Liver (tissue), 9 donors: ENCODE results near the gene PRKAA1. TPM values are rescaled to one million over a fixed set of nuclear protein-coding genes. Genes with fewer than 3 reads are reported as not detected.
A peak's percentile ranks its signal among the peaks of the same experiment; 100 is the strongest.

Source experiments
- DNase-seq: peaks from one replicate; pipeline ENCODE4 v3.0.0-alpha.2; 2017; ENCODE audit warnings: low spot score
- H3K27ac ChIP-seq, 2 donors: one replicate each; pipeline ENCODE4 v1.7.0; 2013; ENCODE audit warnings: inconsistent platforms in 2 of 2, low read length in 2 of 2, control low read depth in 1 of 2, low read depth in 1 of 2, mild to moderate bottlenecking in 1 of 2
- H3K27me3 ChIP-seq, 4 donors: one replicate each; pipeline versions ENCODE4 v1.6.1 to v1.7.0; 2013; ENCODE audit warnings: low read length in 3 of 4, inconsistent platforms in 1 of 4, mild to moderate bottlenecking in 1 of 4, moderate library complexity in 1 of 4; ENCODE audit not compliant: control insufficient read depth in 4 of 4, insufficient read depth in 4 of 4
- H3K36me3 ChIP-seq, 4 donors: one replicate each; pipeline versions ENCODE4 v1.6.1 to v1.7.0; 2013; ENCODE audit warnings: low read length in 3 of 4, mild to moderate bottlenecking in 3 of 4, low read depth in 1 of 4, moderate library complexity in 1 of 4; ENCODE audit not compliant: control insufficient read depth in 4 of 4, insufficient read depth in 3 of 4
- H3K4me1 ChIP-seq, 4 donors: one replicate each; pipeline versions ENCODE4 v1.6.1 to v1.7.0; 2013; ENCODE audit warnings: low read length in 3 of 4, mild to moderate bottlenecking in 3 of 4, moderate library complexity in 1 of 4; ENCODE audit not compliant: control insufficient read depth in 4 of 4, insufficient read depth in 4 of 4
- H3K4me3 ChIP-seq, 3 donors: one replicate each; pipeline versions ENCODE4 v1.6.1 to v1.7.0; 2013; ENCODE audit warnings: low read length in 3 of 3, control low read depth in 1 of 3, low read depth in 1 of 3, mild to moderate bottlenecking in 1 of 3
- H3K9ac ChIP-seq, 2 donors: one replicate each; pipeline ENCODE4 v1.7.0; 2013; ENCODE audit warnings: low read length in 2 of 2, mild to moderate bottlenecking in 2 of 2, moderate library complexity in 2 of 2, control low read depth in 1 of 2, low read depth in 1 of 2
- H3K9me3 ChIP-seq, 4 donors: one replicate each; pipeline versions ENCODE4 v1.6.1 to v1.7.0; 2013; ENCODE audit warnings: low read length in 3 of 4; ENCODE audit not compliant: control insufficient read depth in 4 of 4
- CTCF ChIP-seq: fragments of 150-350 bp; IDR thresholded peaks from 2 replicates; pipeline ENCODE4 v1.5.1; 2017; ENCODE audit warnings: improper control_type of control experiment, low read depth, low read length; ENCODE audit not compliant: missing input control
- EGR1 ChIP-seq, 2 donors: IDR thresholded peaks; 2 replicates each; pipeline ENCODE4 v1.6.1; 2016 to 2018; ENCODE audit warnings: antibody characterized with exemption in 2 of 2, low read depth in 2 of 2
- FOXA1 ChIP-seq: IDR thresholded peaks from 2 replicates; pipeline ENCODE4 v1.6.1; 2016; ENCODE audit warnings: antibody characterized with exemption
- FOXA2 ChIP-seq: IDR thresholded peaks from 2 replicates; pipeline ENCODE4 v1.6.1; 2016; ENCODE audit warnings: antibody characterized with exemption
- GABPA ChIP-seq, 2 donors: IDR thresholded peaks in 1 of 2; conservative IDR thresholded peaks in 1 of 2; 2 replicates each; pipeline ENCODE4 v1.6.1; 2016; ENCODE audit warnings: antibody characterized with exemption in 2 of 2, mild to moderate bottlenecking in 1 of 2, moderate library complexity in 1 of 2
- HNF4G ChIP-seq: IDR thresholded peaks from 2 replicates; pipeline ENCODE4 v1.6.1; 2016; ENCODE audit warnings: antibody characterized with exemption
- JUND ChIP-seq, 2 donors: IDR thresholded peaks; 2 replicates each; pipeline ENCODE4 v1.6.1; 2016; ENCODE audit warnings: antibody characterized with exemption in 2 of 2
- MAX ChIP-seq: IDR thresholded peaks from 2 replicates; pipeline ENCODE4 v1.6.1; 2016; ENCODE audit warnings: antibody characterized with exemption
- NR2F2 ChIP-seq: IDR thresholded peaks from 2 replicates; pipeline ENCODE4 v1.6.1; 2016; ENCODE audit warnings: antibody characterized with exemption
- RAD21 ChIP-seq, 2 donors: IDR thresholded peaks; 2 replicates each; pipeline ENCODE4 v1.6.1; 2016; ENCODE audit warnings: antibody characterized with exemption in 2 of 2, mild to moderate bottlenecking in 2 of 2
- RXRA ChIP-seq, 2 donors: IDR thresholded peaks; 2 replicates each; pipeline ENCODE4 v1.6.1; 2017 to 2018; ENCODE audit warnings: antibody characterized with exemption in 2 of 2, mild to moderate bottlenecking in 1 of 2
- SP1 ChIP-seq: IDR thresholded peaks from 2 replicates; pipeline ENCODE4 v1.6.1; 2018; ENCODE audit warnings: antibody characterized with exemption, mild to moderate bottlenecking
- TAF1 ChIP-seq: conservative IDR thresholded peaks from 2 replicates; pipeline ENCODE4 v1.6.1; 2016; ENCODE audit warnings: antibody characterized with exemption, mild to moderate bottlenecking
- YY1 ChIP-seq: IDR thresholded peaks from 2 replicates; pipeline ENCODE4 v1.6.1; 2016; ENCODE audit warnings: antibody characterized with exemption, mild to moderate bottlenecking
- WGBS: extraction: QIAGEN DNeasy Blood & Tissue Kit; methylation state at CpG from one replicate; pipeline ENCODE4 v1.1.7; 2013; 5-methylcytosine and 5-hydroxymethylcytosine counted together
- polyA plus RNA-seq, 2 donors: library from polyadenylated mRNA; stranded (reverse) in 1 of 2; unstranded in 1 of 2; fragments of 200-250 nt in 1 of 2; fragments of >200 nt in 1 of 2; fragmentation: Nextera tagmentation in 1 of 2; extraction: Ambion mirVana in 1 of 2; gene quantifications; one replicate each; pipeline versions ENCODE4 v1.2.1 to v1.2.3, GENCODE V29; 2013 to 2015
- total RNA-seq, 2 donors: library from RNA; depleted of rRNA; stranded (reverse); fragments of >200 nt; gene quantifications; one replicate each; pipeline ENCODE4 v1.2.3, GENCODE V29; 2014
- TF ChIP-seq, protein P1 (sequence below): IDR thresholded peaks from 2 replicates; pipeline ENCODE4 v1.6.1; 2016; ENCODE audit warnings: antibody characterized with exemption
- TF ChIP-seq, protein P2 (sequence below): IDR thresholded peaks from 2 replicates; pipeline ENCODE4 v1.6.1; 2016; ENCODE audit warnings: antibody characterized with exemption
- donor health status: healthy.
- donor health status: healthy.
- donor health status: healthy.
- donor health status: healthy.
- donor health status: healthy.

PRKAA1 gene
- total and polyA plus RNA-seq, 4 donors = 23.7 to 105 (median 42.4) TPM

DNA sequence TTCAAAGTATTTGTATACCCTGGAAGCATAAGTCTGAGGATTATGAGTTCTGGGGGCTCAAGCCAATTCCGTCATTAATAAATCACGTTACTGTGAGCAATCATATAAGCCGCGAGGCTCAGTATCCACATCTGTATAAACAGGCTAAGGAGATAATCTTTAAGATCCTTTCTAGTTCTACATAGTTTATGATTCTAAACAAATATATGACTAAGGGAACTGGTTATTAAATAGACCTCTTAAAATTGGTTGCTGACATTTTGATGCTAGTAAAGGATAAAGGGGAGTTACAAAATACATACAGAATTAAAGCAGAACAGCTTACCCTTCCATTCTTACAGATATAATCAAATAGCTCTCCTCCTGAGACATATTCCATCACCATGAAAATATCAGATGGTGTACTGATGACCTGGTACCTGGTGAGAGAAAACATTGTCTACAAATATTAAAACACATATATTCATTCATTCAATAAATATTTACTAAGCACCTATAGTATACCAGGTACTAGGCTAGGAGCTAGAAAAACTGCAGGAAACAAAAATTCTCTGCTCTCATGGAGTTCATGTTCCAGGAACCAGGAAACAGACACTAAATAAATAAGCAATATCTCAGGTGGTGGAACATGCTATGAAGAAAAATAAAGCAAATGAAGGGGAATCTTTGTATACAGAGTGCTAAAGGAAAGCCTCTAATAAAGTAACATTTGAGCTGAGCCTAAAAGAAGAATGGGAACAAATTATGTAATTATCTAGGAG, 22.9 kb downstream of the PRKAA1 start:
- Histone ChIP-seq H3K4me1 (peaks cover 6 to 24% (median 13%) of the 10 kb centered on the region in 4 donors), H3K36me3 (peaks cover 0 to 23% (median 14%) of the 10 kb centered on the region in 4 donors), H3K27ac (no peak overlapping the region), H3K27me3 (no peaks in the 10 kb centered on the region), H3K9me3 (no peaks in the 10 kb centered on the region), H3K4me3 (no peak overlapping the region), H3K9ac (no peak overlapping the region)
- DNase-seq = no peak
- TF ChIP-seq MAX = no peak
- 88% methylated on average over 4 of the region's 4 CpGs for WGBS

- no peak for DNase-seq
- Histone ChIP-seq H3K27ac (no peak overlapping the region), H3K36me3 (peaks cover 0 to 23% (median 15%) of the 10 kb centered on the region in 4 donors), H3K4me1 (peaks cover 6 to 21% (median 8%) of the 10 kb centered on the region in 4 donors), H3K27me3 (no peaks in the 10 kb centered on the region), H3K9me3 (no peaks in the 10 kb centered on the region), H3K9ac (no peak overlapping the region), H3K4me3 (no peak overlapping the region)
- TF ChIP-seq YY1 (no peak), EGR1 (IDR thresholded peaks at IDR 0.05; ENCODE audit: low read depth in 2 of 2) (no peak), HNF4G (no peak), JUND (IDR thresholded peaks at IDR 0.05) (no peak), RAD21 (IDR thresholded peaks at IDR 0.05) (peak; percentile 8 to 35), NR2F2 (no peak)
- 84% methylated on average over 1 of the region's 1 CpG for WGBS
Measured at GRCh38 chr5:40774623-40775022, 23.6 kb downstream of the PRKAA1 start.

- Histone ChIP-seq H3K27ac (no peak overlapping the region), H3K27me3 (no peaks in the 10 kb centered on the region), H3K4me1 (peaks cover 0 to 2% (median under 1%) of the 10 kb centered on the region in 4 donors), H3K9me3 (no peaks in the 10 kb centered on the region), H3K36me3 (peaks cover 0 to 37% (median 26%) of the 10 kb centered on the region in 4 donors), H3K9ac (no peak overlapping the region), H3K4me3 (no peak overlapping the region)
- TF ChIP-seq GABPA (IDR thresholded peaks at IDR 0.05 in 1 of 2, conservative IDR thresholded peaks at IDR 0.05 in 1 of 2) (no peak), FOXA2 (no peak), FOXA1 (no peak), CTCF (no peak), RXRA (IDR thresholded peaks at IDR 0.05) (no peak), EGR1 (IDR thresholded peaks at IDR 0.05; ENCODE audit: low read depth in 2 of 2) (no peak), SP1 (no peak), JUND (IDR thresholded peaks at IDR 0.05) (no peak), HNF4G (no peak), TAF1 (no peak), RAD21 (IDR thresholded peaks at IDR 0.05) (no peak), MAX (no peak)
- TF ChIP-seq, protein P1, sequence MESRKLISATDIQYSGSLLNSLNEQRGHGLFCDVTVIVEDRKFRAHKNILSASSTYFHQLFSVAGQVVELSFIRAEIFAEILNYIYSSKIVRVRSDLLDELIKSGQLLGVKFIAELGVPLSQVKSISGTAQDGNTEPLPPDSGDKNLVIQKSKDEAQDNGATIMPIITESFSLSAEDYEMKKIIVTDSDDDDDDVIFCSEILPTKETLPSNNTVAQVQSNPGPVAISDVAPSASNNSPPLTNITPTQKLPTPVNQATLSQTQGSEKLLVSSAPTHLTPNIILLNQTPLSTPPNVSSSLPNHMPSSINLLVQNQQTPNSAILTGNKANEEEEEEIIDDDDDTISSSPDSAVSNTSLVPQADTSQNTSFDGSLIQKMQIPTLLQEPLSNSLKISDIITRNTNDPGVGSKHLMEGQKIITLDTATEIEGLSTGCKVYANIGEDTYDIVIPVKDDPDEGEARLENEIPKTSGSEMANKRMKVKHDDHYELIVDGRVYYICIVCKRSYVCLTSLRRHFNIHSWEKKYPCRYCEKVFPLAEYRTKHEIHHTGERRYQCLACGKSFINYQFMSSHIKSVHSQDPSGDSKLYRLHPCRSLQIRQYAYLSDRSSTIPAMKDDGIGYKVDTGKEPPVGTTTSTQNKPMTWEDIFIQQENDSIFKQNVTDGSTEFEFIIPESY = no peak
- TF ChIP-seq, protein P2, sequence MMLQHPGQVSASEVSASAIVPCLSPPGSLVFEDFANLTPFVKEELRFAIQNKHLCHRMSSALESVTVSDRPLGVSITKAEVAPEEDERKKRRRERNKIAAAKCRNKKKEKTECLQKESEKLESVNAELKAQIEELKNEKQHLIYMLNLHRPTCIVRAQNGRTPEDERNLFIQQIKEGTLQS = no peak
- no peak for DNase-seq
- WGBS = 95% methylated on average over 5 of the region's 5 CpGs
Measured at GRCh38 chr5:40770764-40771163, 27.4 kb downstream of the PRKAA1 start.
